ENCODE data around the gene TAF9.
"Not testable (repeated sequence)": the region's sequence is repeated elsewhere in the genome, so short reads cannot be mapped to it uniquely, and the experiment has no call there.

The TAF9 gene

DNA sequence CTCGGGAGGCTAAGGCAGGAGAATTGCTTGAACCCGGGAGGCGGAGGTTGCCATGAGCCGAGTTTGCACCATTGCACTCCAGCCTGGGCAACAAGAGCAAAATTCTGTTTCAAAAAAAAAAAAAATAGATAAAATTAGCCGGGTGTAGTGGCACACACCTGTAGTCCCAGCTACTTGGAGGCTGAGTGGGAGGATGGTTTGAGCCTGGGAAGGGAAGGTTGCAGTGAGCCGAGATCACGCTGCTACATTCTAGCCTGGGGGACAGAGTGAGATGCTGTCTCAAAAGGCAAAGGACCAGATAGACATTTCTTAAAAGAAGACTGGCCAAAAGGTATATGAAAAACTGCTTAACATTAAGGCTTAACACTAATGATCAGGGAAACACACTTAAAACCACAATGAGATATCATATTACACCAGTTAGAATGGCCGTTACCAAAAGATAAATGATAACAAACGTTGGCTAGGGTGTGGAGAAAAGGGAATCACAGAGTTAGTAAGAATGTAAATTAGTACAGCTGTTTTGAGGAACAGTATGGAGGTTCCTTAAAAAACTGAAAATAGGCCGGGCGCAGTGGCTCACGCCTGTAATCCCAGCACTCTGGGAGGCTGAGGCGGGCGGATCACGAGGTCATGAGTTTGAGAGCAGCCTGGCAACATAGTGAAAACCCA, 35.5 kb upstream of the TAF9 start:
- 95% methylated on average over 6 of the region's 15 CpGs for WGBS (ENCODE audit: insufficient coverage)
- Histone ChIP-seq H3K27me3 (replicated peaks in 2 of 5; ENCODE audit: control insufficient read depth in 4 of 5, insufficient read depth in 5 of 5, low read length in 4 of 5) (no peaks in the 10 kb centered on the region), H3K4me3 (ENCODE audit: control insufficient read depth in 1 of 7, extremely low read depth in 1 of 7, insufficient read depth in 4 of 7, low read depth in 2 of 7, low read length in 6 of 7) (no peak overlapping the region), H3K4me1 (ENCODE audit: control extremely low read depth in 1 of 4, control insufficient read depth in 4 of 4, insufficient read depth in 4 of 4, low read length in 3 of 4) (no peaks in the 10 kb centered on the region), H3K27ac (ENCODE audit: insufficient read depth in 1 of 2, low read depth in 1 of 2, low read length in 2 of 2, poor library complexity in 1 of 2, severe bottlenecking in 2 of 2) (no peak overlapping the region), H3K36me3 (ENCODE audit: control insufficient read depth in 4 of 4, insufficient read depth in 4 of 4, low read length in 3 of 4) (peaks cover 7 to 52% (median 21%) of the 10 kb centered on the region in 4 experiments), H3K9me3 (ENCODE audit: control extremely low read depth in 1 of 5, control insufficient read depth in 4 of 5, insufficient read depth in 2 of 5, low read depth in 1 of 5, low read length in 4 of 5) (peaks cover 0 to 7% (median 0%) of the 10 kb centered on the region in 5 experiments)
- POLR2A ChIA-PET = no interaction called here
- DNase-seq = peak; percentile 3 to 49 (median 26)
- CTCF ChIA-PET = interaction anchor here (0.6 kb wide), 1 partner anchor 360 kb away, joined by 3 read pairs; no protein-coding TSS in a partner anchor

DNA sequence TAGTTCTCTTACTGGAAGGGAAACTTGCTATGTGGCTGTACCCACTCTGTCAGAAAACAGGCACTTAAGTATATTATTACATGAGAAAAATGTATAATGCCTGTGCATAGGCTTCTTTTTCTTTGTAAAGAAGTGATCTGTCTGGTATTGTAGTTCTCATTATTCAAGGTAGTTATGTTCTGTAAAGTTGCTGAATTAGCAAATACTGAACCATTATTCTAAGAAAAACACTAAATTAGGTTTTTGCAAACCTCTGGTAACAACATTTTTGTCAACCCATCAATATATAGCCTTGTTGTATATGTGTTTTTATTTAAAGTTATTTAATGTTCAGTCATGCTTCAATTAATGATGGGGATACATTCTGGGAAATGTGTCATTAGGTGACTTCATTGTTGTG, 9.1 kb upstream of the TAF9 start:
- Histone ChIP-seq H3K4me1 (ENCODE audit: control extremely low read depth in 1 of 4, control insufficient read depth in 4 of 4, insufficient read depth in 4 of 4, low read length in 3 of 4) (no peaks in the 10 kb centered on the region), H3K27ac (ENCODE audit: insufficient read depth in 1 of 2, low read depth in 1 of 2, low read length in 2 of 2, poor library complexity in 1 of 2, severe bottlenecking in 2 of 2) (no peak overlapping the region), H3K4me3 (ENCODE audit: control insufficient read depth in 1 of 7, extremely low read depth in 1 of 7, insufficient read depth in 4 of 7, low read depth in 2 of 7, low read length in 6 of 7) (no peak overlapping the region), H3K36me3 (ENCODE audit: control insufficient read depth in 4 of 4, insufficient read depth in 4 of 4, low read length in 3 of 4) (peaks cover 15 to 52% (median 28%) of the 10 kb centered on the region in 4 experiments), H3K27me3 (replicated peaks in 2 of 5; ENCODE audit: control insufficient read depth in 4 of 5, insufficient read depth in 5 of 5, low read length in 4 of 5) (no peaks in the 10 kb centered on the region), H3K9me3 (ENCODE audit: control extremely low read depth in 1 of 5, control insufficient read depth in 4 of 5, insufficient read depth in 2 of 5, low read depth in 1 of 5, low read length in 4 of 5) (no peaks in the 10 kb centered on the region)
- ChIA-PET CTCF (no interaction called here), POLR2A (no interaction called here)
- no peak for DNase-seq

DNA sequence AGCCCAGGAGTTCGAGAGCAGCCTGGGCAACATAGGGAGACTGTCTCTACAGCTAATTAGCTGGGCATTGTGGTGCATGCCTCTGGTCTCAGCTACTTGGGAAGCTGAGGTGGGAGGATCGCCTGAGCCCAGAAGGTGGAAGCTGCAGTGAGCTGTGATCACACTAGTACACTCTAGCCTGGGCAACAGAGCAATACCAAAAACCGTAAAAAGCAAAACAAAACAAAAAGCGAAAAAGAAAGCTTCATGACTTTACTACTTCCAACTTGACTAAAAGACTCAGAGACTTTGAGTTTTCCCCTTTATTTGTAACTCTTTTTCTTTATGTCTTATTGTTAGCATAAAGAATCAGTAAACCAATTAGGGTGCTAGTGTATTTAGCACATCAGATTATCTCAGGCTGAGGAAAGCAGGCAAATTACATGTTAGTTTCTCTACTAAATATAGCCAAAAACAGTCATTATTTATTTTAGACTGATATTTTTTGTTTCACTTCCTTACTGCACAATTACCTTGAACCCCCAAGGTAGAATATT, 5.7 kb upstream of the TAF9 start:
- no peaks in the 10 kb centered on the region for H3K9me3 ChIP-seq (ENCODE audit: control extremely low read depth in 1 of 5, control insufficient read depth in 4 of 5, insufficient read depth in 2 of 5, low read depth in 1 of 5, low read length in 4 of 5)
- H3K36me3 ChIP-seq (ENCODE audit: control insufficient read depth in 4 of 4, insufficient read depth in 4 of 4, low read length in 3 of 4) = peaks cover 10 to 33% (median 20%) of the 10 kb centered on the region in 4 experiments
- no peak overlapping the region for H3K4me3 ChIP-seq (ENCODE audit: control insufficient read depth in 1 of 7, extremely low read depth in 1 of 7, insufficient read depth in 4 of 7, low read depth in 2 of 7, low read length in 6 of 7)
- no peaks in the 10 kb centered on the region for H3K27me3 ChIP-seq (replicated peaks in 2 of 5; ENCODE audit: control insufficient read depth in 4 of 5, insufficient read depth in 5 of 5, low read length in 4 of 5)
- peaks cover 7 to 14% (median 10%) of the 10 kb centered on the region in 4 experiments for H3K4me1 ChIP-seq (ENCODE audit: control extremely low read depth in 1 of 4, control insufficient read depth in 4 of 4, insufficient read depth in 4 of 4, low read length in 3 of 4)
- 67% methylated on average over 1 of the region's 4 CpGs for WGBS (ENCODE audit: insufficient coverage)
- no peak for DNase-seq
- CTCF ChIA-PET = no interaction called here
- POLR2A ChIA-PET = no interaction called here
- H3K27ac ChIP-seq (ENCODE audit: insufficient read depth in 1 of 2, low read depth in 1 of 2, low read length in 2 of 2, poor library complexity in 1 of 2, severe bottlenecking in 2 of 2) = no peak overlapping the region

DNA sequence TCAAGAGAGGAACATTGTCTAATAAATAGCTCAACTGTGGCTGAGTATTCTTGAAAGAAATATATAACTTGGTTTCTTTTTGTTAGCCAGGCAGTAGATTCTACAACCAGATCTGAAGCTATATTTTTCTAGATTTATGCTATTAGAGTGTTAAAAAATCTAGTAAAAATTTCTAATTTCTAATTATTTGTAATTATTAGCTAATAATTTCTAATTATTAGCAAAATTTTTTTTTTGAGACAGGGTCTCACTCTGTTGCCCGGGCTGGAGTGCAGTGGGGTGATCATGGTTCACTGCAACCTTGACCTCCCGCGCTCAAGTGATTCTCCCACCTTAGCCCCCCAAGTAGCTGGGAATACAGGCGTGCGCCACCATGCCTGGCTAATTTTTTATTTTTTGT, 3.1 kb upstream of the TAF9 start:
- Histone ChIP-seq H3K27ac (ENCODE audit: insufficient read depth in 1 of 2, low read depth in 1 of 2, low read length in 2 of 2, poor library complexity in 1 of 2, severe bottlenecking in 2 of 2) (no peak overlapping the region), H3K4me3 (ENCODE audit: control insufficient read depth in 1 of 7, extremely low read depth in 1 of 7, insufficient read depth in 4 of 7, low read depth in 2 of 7, low read length in 6 of 7) (no peak overlapping the region), H3K36me3 (ENCODE audit: control insufficient read depth in 4 of 4, insufficient read depth in 4 of 4, low read length in 3 of 4) (peaks cover 6 to 25% (median 14%) of the 10 kb centered on the region in 4 experiments), H3K4me1 (ENCODE audit: control extremely low read depth in 1 of 4, control insufficient read depth in 4 of 4, insufficient read depth in 4 of 4, low read length in 3 of 4) (peaks cover 16 to 25% (median 18%) of the 10 kb centered on the region in 4 experiments), H3K27me3 (replicated peaks in 2 of 5; ENCODE audit: control insufficient read depth in 4 of 5, insufficient read depth in 5 of 5, low read length in 4 of 5) (no peaks in the 10 kb centered on the region), H3K9me3 (ENCODE audit: control extremely low read depth in 1 of 5, control insufficient read depth in 4 of 5, insufficient read depth in 2 of 5, low read depth in 1 of 5, low read length in 4 of 5) (no peaks in the 10 kb centered on the region)
- ChIA-PET POLR2A (interaction anchor here (0.6 kb wide), 1 partner anchor 13 kb away, joined by 4 read pairs; no protein-coding TSS in a partner anchor), CTCF (interaction anchor here (1.1 to 1.4 kb wide), 2 partner anchors 15 to 279 kb away, joined by 3 read pairs; partner anchors contain the start of gene SLC30A5)
- WGBS (ENCODE audit: insufficient coverage) = no CpG with 5 or more reads among the region's 5 CpGs
- DNase-seq = no peak

DNA sequence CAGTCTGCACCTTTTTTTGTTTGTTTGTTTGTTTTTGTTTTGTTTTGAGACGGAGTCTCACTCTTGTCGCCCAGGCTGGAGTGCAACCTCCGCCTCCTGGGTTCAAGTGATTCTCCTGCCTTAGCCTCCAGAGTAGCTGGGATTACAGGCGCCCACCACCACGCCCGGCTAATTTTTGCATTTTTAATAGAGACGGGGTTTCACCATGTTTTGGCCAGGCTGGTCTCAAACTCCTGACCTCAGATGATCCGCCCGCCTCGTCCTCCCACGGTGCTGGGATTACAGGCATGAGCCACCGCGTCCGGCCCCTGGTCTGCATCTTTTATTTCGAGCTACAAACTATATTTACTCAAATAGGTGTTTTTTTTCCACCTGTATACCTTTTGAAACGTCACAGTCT, 1.0 kb upstream of the TAF9 start:
- POLR2A ChIA-PET = not testable (repeated sequence)

DNA sequence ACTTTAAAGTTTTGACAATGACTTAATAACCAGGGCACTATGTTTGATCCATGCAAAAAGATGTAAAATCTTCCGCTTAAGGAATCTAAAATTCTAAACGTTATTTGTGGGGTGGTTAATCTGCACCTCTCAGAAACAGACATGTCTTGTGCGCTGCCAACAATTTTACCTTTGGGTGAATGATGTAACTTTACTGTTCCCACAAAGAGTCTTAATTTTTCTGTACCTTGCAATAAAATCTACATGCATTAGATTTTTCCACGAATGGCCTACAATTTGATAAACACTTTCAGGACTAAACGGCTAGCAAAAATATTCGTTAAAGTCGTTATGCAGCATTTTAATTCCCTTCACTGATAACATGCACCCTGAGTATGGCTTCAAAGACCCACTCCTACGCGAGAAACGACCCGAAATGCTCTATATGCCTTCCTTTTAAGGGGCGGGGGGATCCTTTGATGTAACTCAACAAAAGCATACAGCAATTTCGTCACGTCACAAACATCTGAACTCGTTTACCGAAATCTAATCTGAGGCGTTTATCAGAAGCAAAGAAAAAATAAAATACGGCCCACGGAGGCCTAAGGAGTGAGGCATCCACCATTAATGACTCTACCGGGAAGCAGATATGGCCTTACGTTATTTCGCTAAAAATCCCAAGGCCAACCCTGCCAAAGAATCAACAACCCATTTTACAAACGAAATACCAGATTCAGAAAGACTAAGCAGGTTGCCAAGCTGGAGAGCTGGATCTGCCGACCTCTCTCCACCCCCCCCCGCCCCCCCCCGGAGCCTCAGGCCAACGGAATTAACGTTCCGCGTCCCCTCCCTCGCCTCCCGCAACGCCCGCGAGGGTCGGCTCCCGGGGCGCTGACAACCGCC, 621 bp downstream of the TAF9 start:
- peak in 2 of 3 donors; percentile 31 to 65 for DNase-seq
- Histone ChIP-seq H3K9me3 (ENCODE audit: control extremely low read depth in 1 of 5, control insufficient read depth in 4 of 5, insufficient read depth in 2 of 5, low read depth in 1 of 5, low read length in 4 of 5) (no peaks in the 10 kb centered on the region), H3K4me1 (ENCODE audit: control extremely low read depth in 1 of 4, control insufficient read depth in 4 of 4, insufficient read depth in 4 of 4, low read length in 3 of 4) (peaks cover 16 to 26% (median 19%) of the 10 kb centered on the region in 4 experiments), H3K36me3 (ENCODE audit: control insufficient read depth in 4 of 4, insufficient read depth in 4 of 4, low read length in 3 of 4) (peaks cover 8 to 23% (median 20%) of the 10 kb centered on the region in 4 experiments), H3K27ac (ENCODE audit: insufficient read depth in 1 of 2, low read depth in 1 of 2, low read length in 2 of 2, poor library complexity in 1 of 2, severe bottlenecking in 2 of 2) (peak overlapping the region; percentile 98 to 100), H3K4me3 (ENCODE audit: control insufficient read depth in 1 of 7, extremely low read depth in 1 of 7, insufficient read depth in 4 of 7, low read depth in 2 of 7, low read length in 6 of 7) (peak overlapping the region; percentile 79 to 100 (median 98)), H3K27me3 (replicated peaks in 2 of 5; ENCODE audit: control insufficient read depth in 4 of 5, insufficient read depth in 5 of 5, low read length in 4 of 5) (no peaks in the 10 kb centered on the region)
- POLR2A ChIA-PET = no interaction called here
- 4% methylated on average over 24 of the region's 39 CpGs for WGBS (ENCODE audit: insufficient coverage)
- CTCF ChIA-PET = interaction anchor here (1.4 to 2.2 kb wide), 2 partner anchors 11 to 34 kb away, joined by 4 to 7 read pairs; no protein-coding TSS in a partner anchor

More for the DNA sequence above, 1.0 kb upstream of the TAF9 start:
- H3K27ac ChIP-seq (ENCODE audit: insufficient read depth in 1 of 2, low read depth in 1 of 2, low read length in 2 of 2, poor library complexity in 1 of 2, severe bottlenecking in 2 of 2) = peak overlapping the region; percentile 98 to 100
- 6% methylated on average over 10 of the region's 16 CpGs for WGBS (ENCODE audit: insufficient coverage)
- CTCF ChIA-PET = interaction anchor here (0.6 to 1.4 kb wide), 4 partner anchors 9 to 327 kb away, joined by 3 to 4 read pairs (median 4); partner anchors contain the start of gene SLC30A5
- H3K9me3 ChIP-seq (ENCODE audit: control extremely low read depth in 1 of 5, control insufficient read depth in 4 of 5, insufficient read depth in 2 of 5, low read depth in 1 of 5, low read length in 4 of 5); H3K27me3 ChIP-seq (replicated peaks in 2 of 5; ENCODE audit: control insufficient read depth in 4 of 5, insufficient read depth in 5 of 5, low read length in 4 of 5); DNase-seq: not testable (repeated sequence)
- H3K36me3 ChIP-seq (ENCODE audit: control insufficient read depth in 4 of 4, insufficient read depth in 4 of 4, low read length in 3 of 4) = peaks cover 13 to 23% (median 19%) of the 10 kb centered on the region in 4 experiments
- peaks cover 16 to 26% (median 19%) of the 10 kb centered on the region in 4 experiments for H3K4me1 ChIP-seq (ENCODE audit: control extremely low read depth in 1 of 4, control insufficient read depth in 4 of 4, insufficient read depth in 4 of 4, low read length in 3 of 4)
- peak overlapping the region; percentile 26 to 100 (median 98) for H3K4me3 ChIP-seq (ENCODE audit: control insufficient read depth in 1 of 7, extremely low read depth in 1 of 7, insufficient read depth in 4 of 7, low read depth in 2 of 7, low read length in 6 of 7)

Measured in common myeloid progenitor, CD34-positive (primary cell).